H9 (cell line): ENCODE measurements around the gene TRIM23. TPM values are rescaled to one million over a fixed set of nuclear protein-coding genes. Genes with fewer than 3 reads are reported as not detected.
A peak's percentile ranks its signal among the peaks of the same experiment; 100 is the strongest.

ENCODE experiments used
- DNase-seq: peaks from one replicate; pipeline ENCODE4 v3.0.0-alpha.2; 2017
- H2AFZ ChIP-seq: one replicate; pipeline ENCODE4 v1.6.1; 2013; ENCODE audit warnings: mild to moderate bottlenecking, low read length, control low read depth, moderate library complexity
- H2AK5ac ChIP-seq: 2 replicates; pipeline ENCODE4 v1.6.1; 2013; ENCODE audit warnings: low read length, control low read depth, mixed read lengths; ENCODE audit not compliant: insufficient read length
- H2BK120ac ChIP-seq: one replicate; pipeline ENCODE4 v1.6.1; 2013; ENCODE audit warnings: low read depth, mild to moderate bottlenecking, low read length, control low read depth, inconsistent platforms; ENCODE audit not compliant: poor library complexity, severe bottlenecking
- H2BK12ac ChIP-seq: 2 replicates; pipeline ENCODE4 v1.6.1; 2013; ENCODE audit warnings: low read length, control low read depth, mixed read lengths, low read depth; ENCODE audit not compliant: insufficient read length
- H2BK15ac ChIP-seq: 2 replicates; pipeline ENCODE4 v1.6.1; 2013; ENCODE audit warnings: low read depth, low read length, control low read depth
- H2BK20ac ChIP-seq: one replicate; pipeline ENCODE4 v1.6.1; 2013; ENCODE audit warnings: low read depth, mild to moderate bottlenecking, low read length, control low read depth, inconsistent platforms; ENCODE audit not compliant: poor library complexity, severe bottlenecking
- H2BK5ac ChIP-seq: 2 replicates; pipeline ENCODE4 v1.6.1; 2013; ENCODE audit warnings: low read length, control low read depth, mixed read lengths; ENCODE audit not compliant: insufficient read length
- H3K14ac ChIP-seq: 2 replicates; pipeline ENCODE4 v1.6.1; 2013; ENCODE audit warnings: low read length, control low read depth; ENCODE audit not compliant: insufficient read depth
- H3K18ac ChIP-seq: 2 replicates; pipeline ENCODE4 v1.6.1; 2013; ENCODE audit warnings: low read depth, mild to moderate bottlenecking, mixed read lengths, low read length, control low read depth; ENCODE audit not compliant: insufficient read length
- H3K23ac ChIP-seq: 2 replicates; pipeline ENCODE4 v1.6.1; 2013; ENCODE audit warnings: low read length, control low read depth, mixed read lengths, low read depth; ENCODE audit not compliant: insufficient read length
- H3K23me2 ChIP-seq: 2 replicates; pipeline ENCODE4 v1.6.1; 2013; ENCODE audit warnings: low read depth, mild to moderate bottlenecking, mixed read lengths, low read length, control low read depth; ENCODE audit not compliant: insufficient read length, poor library complexity, severe bottlenecking
- H3K27ac ChIP-seq: 2 replicates; pipeline ENCODE4 v1.5.1; 2013; ENCODE audit warnings: low read length, control low read depth, mixed read lengths, low read depth; ENCODE audit not compliant: insufficient read length
- H3K27me3 ChIP-seq: 2 replicates; pipeline ENCODE4 v1.6.1; 2013; ENCODE audit warnings: low read length, control low read depth, inconsistent platforms; ENCODE audit not compliant: insufficient read depth
- H3K4ac ChIP-seq: 2 replicates; pipeline ENCODE4 v1.6.1; 2013; ENCODE audit warnings: low read depth, mild to moderate bottlenecking, control low read depth, inconsistent platforms, low read length, moderate library complexity
- H3K4me1 ChIP-seq: 2 replicates; pipeline ENCODE4 v1.6.1; 2013; ENCODE audit warnings: low read length, control low read depth, inconsistent platforms; ENCODE audit not compliant: insufficient read depth
- H3K4me2 ChIP-seq: 2 replicates; pipeline ENCODE4 v1.6.1; 2013; ENCODE audit warnings: low read length, control low read depth, mixed read lengths; ENCODE audit not compliant: insufficient read length, insufficient read depth
- H3K56ac ChIP-seq: 2 replicates; pipeline ENCODE4 v1.6.1; 2013; ENCODE audit warnings: low read depth, mild to moderate bottlenecking, mixed read lengths, low read length, control low read depth; ENCODE audit not compliant: insufficient read length
- H3K79me1 ChIP-seq: 2 replicates; pipeline ENCODE4 v1.6.1; 2013; ENCODE audit warnings: low read depth, mild to moderate bottlenecking, moderate library complexity, low read length, control low read depth, inconsistent platforms; ENCODE audit not compliant: insufficient read depth, poor library complexity, severe bottlenecking
- H3K79me2 ChIP-seq: 2 replicates; pipeline ENCODE4 v1.6.1; 2013; ENCODE audit warnings: low read length, control low read depth, inconsistent platforms; ENCODE audit not compliant: insufficient read depth
- H3K9ac ChIP-seq: 2 replicates; pipeline ENCODE4 v1.6.1; 2013; ENCODE audit warnings: low read length, control low read depth, mixed read lengths; ENCODE audit not compliant: insufficient read length; ENCODE audit errors: extremely low read depth
- H3K9me3 ChIP-seq: one replicate; pipeline ENCODE4 v1.6.1; 2013; ENCODE audit warnings: low read depth, low read length, inconsistent platforms; ENCODE audit not compliant: control insufficient read depth
- H3T11ph ChIP-seq: one replicate; pipeline ENCODE4 v1.6.1; 2013; ENCODE audit warnings: mild to moderate bottlenecking, low read length, control low read depth, inconsistent platforms
- H4K20me1 ChIP-seq: one replicate; pipeline ENCODE4 v1.6.1; 2013; ENCODE audit not compliant: control insufficient read depth, insufficient read length, insufficient read depth
- H4K5ac ChIP-seq: 2 replicates; pipeline ENCODE4 v1.6.1; 2013; ENCODE audit warnings: low read depth, mild to moderate bottlenecking, mixed read lengths, low read length, control low read depth; ENCODE audit not compliant: insufficient read length
- H4K8ac ChIP-seq: replicated peaks from 2 replicates; pipeline ENCODE4 v1.6.1; 2013; ENCODE audit warnings: low read length, control low read depth, mixed read lengths, low read depth; ENCODE audit not compliant: insufficient read length
- H4K91ac ChIP-seq: 2 replicates; pipeline ENCODE4 v1.6.1; 2013; ENCODE audit warnings: low read depth, mild to moderate bottlenecking, moderate library complexity, mixed read lengths, low read length, control low read depth; ENCODE audit not compliant: insufficient read length
- H3K27ac Mint-ChIP-seq, 3 experiments: 2 replicates in 2 of 3; 3 replicates in 1 of 3; pipeline ENCODE4 v1.8.0; 2020 to 2021; ENCODE audit warnings: mixed read lengths in 3 of 3, mild to moderate bottlenecking in 1 of 3, moderate library complexity in 1 of 3
- H3K27me3 Mint-ChIP-seq: 2 replicates; pipeline ENCODE4 v1.8.0; 2021; ENCODE audit warnings: low read depth, mild to moderate bottlenecking, moderate library complexity, mixed read lengths
- H3K36me3 Mint-ChIP-seq, 3 experiments: 2 replicates in 2 of 3; 3 replicates in 1 of 3; pipeline ENCODE4 v1.8.0; 2020 to 2021; ENCODE audit warnings: low read depth in 3 of 3, mixed read lengths in 3 of 3; ENCODE audit not compliant: insufficient read depth in 1 of 3
- H3K4me1 Mint-ChIP-seq, 2 experiments: 2 replicates each; pipeline ENCODE4 v1.8.0; 2020; ENCODE audit warnings: mixed read lengths in 2 of 2
- H3K4me3 Mint-ChIP-seq, 2 experiments: 2 replicates in 1 of 2; 3 replicates in 1 of 2; pipeline ENCODE4 v1.8.0; 2020 to 2021; ENCODE audit warnings: mild to moderate bottlenecking in 2 of 2, mixed read lengths in 2 of 2, moderate library complexity in 1 of 2
- H3K9me3 Mint-ChIP-seq, 2 experiments: 2 replicates in 1 of 2; 3 replicates in 1 of 2; pipeline ENCODE4 v1.8.0; 2020; ENCODE audit warnings: mild to moderate bottlenecking in 2 of 2, mixed read lengths in 2 of 2, moderate library complexity in 1 of 2
- WGBS: extraction: QIAGEN DNeasy Blood & Tissue Kit; methylation state at CpG from one replicate; pipeline ENCODE4 v1.1.7; 2013; ENCODE audit warnings: missing lambda C conversion rate, low lambda C conversion rate, mixed read lengths; ENCODE audit not compliant: insufficient read length; ENCODE audit errors: extremely low coverage; 5-methylcytosine and 5-hydroxymethylcytosine counted together
- total RNA-seq: library from RNA; stranded (reverse); gene quantifications from 2 replicates; pipeline ENCODE4 v1.2.1, GENCODE V29; 2021
- TF ChIP-seq, protein P1 (sequence below): fragments of 200-600 bp; sonication (generic); conservative IDR thresholded peaks from 3 replicates; pipeline ENCODE4 v1.8.0; 2021; ENCODE audit warnings: antibody characterized with exemption, mild to moderate bottlenecking

TRIM23 gene
- total RNA-seq, 1 experiment from 2014 or later, result 12.9 TPM

DNA sequence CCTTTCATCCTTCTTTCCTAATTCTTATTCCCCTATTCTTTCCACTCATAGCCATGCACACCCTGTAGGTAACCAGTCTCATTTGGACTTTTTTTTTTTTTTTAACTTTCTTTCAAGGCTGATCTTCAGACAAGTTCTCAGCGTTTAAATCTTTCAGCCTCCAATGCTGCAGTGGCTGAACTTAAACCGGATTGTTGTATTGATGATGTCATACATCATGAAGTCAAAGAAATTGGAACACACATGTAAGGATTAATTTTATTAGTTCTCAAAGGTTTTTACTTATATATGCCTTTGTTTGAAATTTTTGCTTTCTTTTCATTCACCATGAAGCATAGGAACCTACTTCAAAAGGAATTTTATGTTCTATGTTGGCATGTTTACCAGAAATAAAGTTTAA lies 22.8 kb upstream of the TRIM23 start:
- no peaks in the 10 kb centered on the region for H3K23me2 ChIP-seq
- H3K14ac ChIP-seq, result no peak overlapping the region
- no peak overlapping the region for H3K27ac ChIP-seq
- no peak overlapping the region for H3K4me3 Mint-ChIP-seq
- WGBS, result no CpG with 5 or more reads among the region's 2 CpGs
- no peak overlapping the region for H2BK15ac ChIP-seq
- no peak overlapping the region for H2BK12ac ChIP-seq
- no peak overlapping the region for H2AK5ac ChIP-seq
- no peaks in the 10 kb centered on the region for H3K4me1 ChIP-seq
- no peaks in the 10 kb centered on the region for H3K27me3 Mint-ChIP-seq
- H2BK120ac ChIP-seq, result no peak overlapping the region
- H3K4me1 Mint-ChIP-seq, result peaks cover 12 to 19% of the 10 kb centered on the region in 2 experiments
- no peak overlapping the region for H4K8ac ChIP-seq
- no peaks in the 10 kb centered on the region for H3K79me1 ChIP-seq
- no peak overlapping the region for H3T11ph ChIP-seq
- no peak overlapping the region for H2BK5ac ChIP-seq
- TF ChIP-seq, protein P1, sequence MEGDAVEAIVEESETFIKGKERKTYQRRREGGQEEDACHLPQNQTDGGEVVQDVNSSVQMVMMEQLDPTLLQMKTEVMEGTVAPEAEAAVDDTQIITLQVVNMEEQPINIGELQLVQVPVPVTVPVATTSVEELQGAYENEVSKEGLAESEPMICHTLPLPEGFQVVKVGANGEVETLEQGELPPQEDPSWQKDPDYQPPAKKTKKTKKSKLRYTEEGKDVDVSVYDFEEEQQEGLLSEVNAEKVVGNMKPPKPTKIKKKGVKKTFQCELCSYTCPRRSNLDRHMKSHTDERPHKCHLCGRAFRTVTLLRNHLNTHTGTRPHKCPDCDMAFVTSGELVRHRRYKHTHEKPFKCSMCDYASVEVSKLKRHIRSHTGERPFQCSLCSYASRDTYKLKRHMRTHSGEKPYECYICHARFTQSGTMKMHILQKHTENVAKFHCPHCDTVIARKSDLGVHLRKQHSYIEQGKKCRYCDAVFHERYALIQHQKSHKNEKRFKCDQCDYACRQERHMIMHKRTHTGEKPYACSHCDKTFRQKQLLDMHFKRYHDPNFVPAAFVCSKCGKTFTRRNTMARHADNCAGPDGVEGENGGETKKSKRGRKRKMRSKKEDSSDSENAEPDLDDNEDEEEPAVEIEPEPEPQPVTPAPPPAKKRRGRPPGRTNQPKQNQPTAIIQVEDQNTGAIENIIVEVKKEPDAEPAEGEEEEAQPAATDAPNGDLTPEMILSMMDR, result no peak
- H3K9me3 ChIP-seq, result no peaks in the 10 kb centered on the region
- no peak overlapping the region for H3K4ac ChIP-seq
- no peak overlapping the region for H4K5ac ChIP-seq
- H4K91ac ChIP-seq, result no peak overlapping the region
- no peaks in the 10 kb centered on the region for H3K27me3 ChIP-seq
- H3K4me2 ChIP-seq, result no peak overlapping the region
- no peak for DNase-seq
- H3K23ac ChIP-seq, result no peak overlapping the region
- no peak overlapping the region for H3K18ac ChIP-seq
- H3K9ac ChIP-seq, result no peak overlapping the region
- H3K9me3 Mint-ChIP-seq, result no peaks in the 10 kb centered on the region
- no peaks in the 10 kb centered on the region for H3K79me2 ChIP-seq
- H4K20me1 ChIP-seq, result no peaks in the 10 kb centered on the region
- H3K36me3 Mint-ChIP-seq, result peaks cover 0 to 5% (median 0%) of the 10 kb centered on the region in 3 experiments; a peak in 2 of 7 replicates
- no peak overlapping the region for H2BK20ac ChIP-seq
- no peak overlapping the region for H2AFZ ChIP-seq
- H3K27ac Mint-ChIP-seq, result peak overlapping the region in 1 of 3 experiments; percentile 53; a peak in 2 of 7 replicates
- H3K56ac ChIP-seq, result no peak overlapping the region
